SK-MEL-5 (cell line): ENCODE data around the gene SURF1. TPM values are rescaled to one million over a fixed set of nuclear protein-coding genes. Genes with fewer than 3 reads are reported as not detected.

Source experiments
- DNase-seq: peaks from one replicate; pipeline ENCODE4 v3.0.0-alpha.2; 2016; ENCODE audit warnings: low read depth, low spot score
- in situ Hi-C: cut with HindIII; loops from 2 replicates; pipeline ENCODE4 v1.10.0; 2016; ENCODE audit warnings: low sequenced_read_pairs, high pct_unique_total_duplicates, low pct_unique_long_range_greater_than_20kb
- total RNA-seq: library from RNA; depleted of rRNA; stranded (reverse); fragments of >200 nt; shearing (Covaris generic); gene quantifications from 2 replicates; pipeline ENCODE4 v1.2.3, GENCODE V29; 2014

Gene SURF1
- total RNA-seq, 1 experiment from 2014 or later, result 50.3 TPM

- no peak for DNase-seq
- in situ Hi-C loops, result loop anchor here (10.0 kb wide), 1 partner anchor 113 kb away; no protein-coding TSS in a partner anchor
These were observed 15.9 kb upstream of the SURF1 start for GRCh38 chr9:133372144-133372543.

- in situ Hi-C loops, result loop anchor here (10.0 kb wide), 1 partner anchor 114 kb away; no protein-coding TSS in a partner anchor
- DNase-seq, result no peak
These were observed 15.0 kb upstream of the SURF1 start for GRCh38 chr9:133371261-133371711.

GRCh38 chr9:133370685-133371084 is 14.4 kb upstream of the SURF1 start:
- DNase-seq, result no peak
- in situ Hi-C loops, result loop anchor here (10.0 kb wide), 1 partner anchor 114 kb away; no protein-coding TSS in a partner anchor

GRCh38 chr9:133369933-133370332 is 13.6 kb upstream of the SURF1 start:
- in situ Hi-C loops, result loop anchor here (10.0 kb wide), 1 partner anchor 115 kb away; no protein-coding TSS in a partner anchor
- DNase-seq, result no peak

- no peak for DNase-seq
- in situ Hi-C loops, result no loop called here
These were observed 13.1 kb upstream of the SURF1 start for GRCh38 chr9:133369422-133369821.

- in situ Hi-C loops, result no loop called here
These were observed 12.1 kb upstream of the SURF1 start for GRCh38 chr9:133368249-133368881.

GRCh38 chr9:133367778-133368177 is 11.5 kb upstream of the SURF1 start:
- no peak for DNase-seq
- in situ Hi-C loops, result no loop called here

More at GRCh38 chr9:133368249-133368881, 12.1 kb upstream of the SURF1 start:
- DNase-seq, result no peak

GRCh38 chr9:133367221-133367620 is 10.9 kb upstream of the SURF1 start:
- no peak for DNase-seq
- in situ Hi-C loops, result no loop called here

- DNase-seq, result no peak
- in situ Hi-C loops, result no loop called here
These were observed 10.1 kb upstream of the SURF1 start for GRCh38 chr9:133366435-133366834.

- in situ Hi-C loops, result no loop called here
- DNase-seq, result no peak
These were observed 6.2 kb upstream of the SURF1 start for GRCh38 chr9:133362359-133363044.

GRCh38 chr9:133361507-133362092 is 5.3 kb upstream of the SURF1 start:
- in situ Hi-C loops, result no loop called here
- no peak for DNase-seq

- no peak for DNase-seq
- in situ Hi-C loops, result no loop called here
These were observed 4.4 kb upstream of the SURF1 start for GRCh38 chr9:133360400-133361393.

- in situ Hi-C loops, result no loop called here
These were observed 3.3 kb upstream of the SURF1 start for GRCh38 chr9:133359399-133360175.

GRCh38 chr9:133357656-133358055 is 1.4 kb upstream of the SURF1 start:
- in situ Hi-C loops, result no loop called here
- DNase-seq, result no peak

More at GRCh38 chr9:133359399-133360175, 3.3 kb upstream of the SURF1 start:
- peak; percentile 66 for DNase-seq

GRCh38 chr9:133355881-133356357 is 368 bp downstream of the SURF1 start:
- DNase-seq, result no peak
- in situ Hi-C loops, result no loop called here

GRCh38 chr9:133354766-133355165 is 1.5 kb downstream of the SURF1 start:
- no peak for DNase-seq
- in situ Hi-C loops, result no loop called here

GRCh38 chr9:133353548-133353947 is 2.7 kb downstream of the SURF1 start:
- no peak for DNase-seq
- in situ Hi-C loops, result no loop called here
